ENCODE results near the gene CNN1. TPM values are rescaled to one million over a fixed set of nuclear protein-coding genes. Genes with fewer than 3 reads are reported as not detected.

The CNN1 gene
- total and polyA plus RNA-seq, 7 donors: 1.9 to 11.9 (median 5.7) TPM

DNA sequence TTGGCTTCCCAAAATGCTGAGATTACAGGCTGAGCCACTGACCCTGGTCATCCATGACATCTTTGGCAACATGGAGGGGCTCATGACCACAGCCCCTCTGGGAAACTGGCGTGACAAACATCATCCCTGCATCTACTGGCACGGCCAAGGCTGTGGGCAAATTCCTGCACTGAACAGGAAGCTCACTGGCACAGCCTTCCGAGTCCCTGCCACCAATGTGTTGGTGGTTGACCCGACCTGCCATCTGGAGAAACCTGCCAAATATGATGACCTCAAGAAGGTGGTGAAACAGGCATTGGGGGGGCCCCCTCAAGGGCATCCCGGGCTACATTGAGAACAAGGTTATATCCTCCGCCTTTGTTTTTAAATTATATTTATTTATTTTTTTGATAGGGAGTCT lies 47.7 kb downstream of the CNN1 start:
- ATAC-seq: no peak
- Histone ChIP-seq H3K4me1 (no peaks in the 10 kb centered on the region), H3K9me3 (no peaks in the 10 kb centered on the region), H3K27me3 (ENCODE audit: insufficient read depth in 3 of 3, low read length in 2 of 3) (no peaks in the 10 kb centered on the region), H3K4me3 (no peak overlapping the region), H3K27ac (no peak overlapping the region), H3K36me3 (ENCODE audit: insufficient read depth in 1 of 2, low read depth in 1 of 2) (no peaks in the 10 kb centered on the region)
- WGBS, 3 donors: 51 to 61% (median 61%) methylated on average over 6 of the region's 6 CpGs
- TF ChIP-seq, protein P1, sequence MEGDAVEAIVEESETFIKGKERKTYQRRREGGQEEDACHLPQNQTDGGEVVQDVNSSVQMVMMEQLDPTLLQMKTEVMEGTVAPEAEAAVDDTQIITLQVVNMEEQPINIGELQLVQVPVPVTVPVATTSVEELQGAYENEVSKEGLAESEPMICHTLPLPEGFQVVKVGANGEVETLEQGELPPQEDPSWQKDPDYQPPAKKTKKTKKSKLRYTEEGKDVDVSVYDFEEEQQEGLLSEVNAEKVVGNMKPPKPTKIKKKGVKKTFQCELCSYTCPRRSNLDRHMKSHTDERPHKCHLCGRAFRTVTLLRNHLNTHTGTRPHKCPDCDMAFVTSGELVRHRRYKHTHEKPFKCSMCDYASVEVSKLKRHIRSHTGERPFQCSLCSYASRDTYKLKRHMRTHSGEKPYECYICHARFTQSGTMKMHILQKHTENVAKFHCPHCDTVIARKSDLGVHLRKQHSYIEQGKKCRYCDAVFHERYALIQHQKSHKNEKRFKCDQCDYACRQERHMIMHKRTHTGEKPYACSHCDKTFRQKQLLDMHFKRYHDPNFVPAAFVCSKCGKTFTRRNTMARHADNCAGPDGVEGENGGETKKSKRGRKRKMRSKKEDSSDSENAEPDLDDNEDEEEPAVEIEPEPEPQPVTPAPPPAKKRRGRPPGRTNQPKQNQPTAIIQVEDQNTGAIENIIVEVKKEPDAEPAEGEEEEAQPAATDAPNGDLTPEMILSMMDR (IDR thresholded peaks at IDR 0.05): no peak
- no peak for DNase-seq
- intact Hi-C loops (cut with DNase I): loop anchor here (2.0 to 10.0 kb wide), 4 partner anchors 89 to 294 kb away; partner anchors contain the start of genes EPOR (in 1 of the 2) and TSPAN16 (in 1 of the 2)

DNA sequence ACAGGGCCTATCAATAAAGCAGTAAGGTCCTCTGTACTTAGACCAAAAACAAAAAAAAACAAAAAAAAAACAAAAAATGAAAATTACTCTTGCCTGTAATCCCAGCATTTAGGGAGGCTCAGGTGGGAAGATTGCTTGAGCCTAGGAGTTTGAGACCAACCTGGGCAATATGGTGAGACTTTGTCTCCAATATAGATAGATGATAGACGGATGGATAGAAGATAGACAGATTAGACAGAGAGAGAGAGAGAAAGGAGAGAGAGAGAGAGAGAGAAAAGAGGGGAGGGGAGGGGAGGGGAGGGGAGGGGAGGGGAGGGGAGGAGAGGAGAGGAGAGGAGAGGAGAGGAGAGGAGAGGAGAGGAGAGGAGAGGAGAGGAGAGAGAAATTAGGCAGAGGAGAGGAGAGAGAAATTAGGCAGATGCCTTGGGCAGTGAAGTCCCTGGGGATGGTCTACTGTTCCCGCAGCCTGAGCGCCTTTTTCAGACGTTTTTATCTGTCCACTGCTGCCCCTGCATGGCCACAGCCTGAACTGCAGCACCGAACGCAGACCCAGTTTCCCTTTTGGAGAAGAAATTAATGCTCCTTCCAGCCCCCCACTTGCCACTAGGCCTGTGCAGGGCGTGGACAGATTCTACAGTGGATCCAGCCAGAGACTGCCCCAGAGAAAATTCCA lies 48.8 kb downstream of the CNN1 start:
- intact Hi-C loops (cut with DNase I): loop anchor here (2.0 to 10.0 kb wide), 4 partner anchors 90 to 295 kb away; partner anchors contain the start of genes EPOR (in 1 of the 2) and TSPAN16 (in 1 of the 2)
- peak; percentile 85 to 92 (median 90) for ATAC-seq

DNA sequence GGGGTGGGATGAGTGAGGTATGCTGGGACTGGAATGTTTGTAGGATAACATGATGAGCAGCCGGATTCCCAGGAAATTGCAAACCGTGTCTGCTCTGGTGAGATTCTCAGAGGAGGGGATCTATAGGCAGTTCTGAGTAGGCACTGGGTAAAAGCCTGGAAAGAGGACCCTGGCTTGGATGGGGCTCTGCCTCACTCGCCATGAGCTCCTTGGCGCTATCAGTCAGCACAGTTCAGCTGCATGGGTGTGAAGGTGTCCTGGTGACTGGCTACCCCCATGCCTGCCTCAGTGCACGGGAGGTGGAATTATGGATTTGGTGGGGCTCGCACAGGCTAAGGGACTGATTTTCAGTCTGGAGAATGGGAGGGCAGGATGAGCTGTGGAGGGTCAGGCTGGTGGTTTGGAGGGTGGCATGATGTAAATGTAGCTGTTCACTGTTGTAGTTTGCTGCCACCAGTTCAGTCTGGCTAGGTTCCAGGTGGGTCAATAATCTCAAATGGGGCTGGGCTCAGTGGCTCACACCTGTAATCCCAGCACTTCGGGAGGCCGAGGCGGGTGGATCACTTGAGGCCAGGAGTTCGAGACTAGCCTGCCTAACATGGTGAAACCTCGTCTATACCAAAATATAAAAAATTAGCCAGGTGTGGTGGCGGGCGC lies 49.5 kb downstream of the CNN1 start:
- Histone ChIP-seq H3K27ac (no peak overlapping the region), H3K27me3 (ENCODE audit: insufficient read depth in 3 of 3, low read length in 2 of 3) (no peaks in the 10 kb centered on the region), H3K9me3 (no peaks in the 10 kb centered on the region), H3K36me3 (ENCODE audit: insufficient read depth in 1 of 2, low read depth in 1 of 2) (no peaks in the 10 kb centered on the region), H3K4me3 (no peak overlapping the region), H3K4me1 (no peaks in the 10 kb centered on the region)
- ATAC-seq (peak in 2 of 4 donors; percentile 22 to 30), DNase-seq (no peak)
- WGBS, 3 donors: 62 to 74% (median 63%) methylated on average over 13 of the region's 13 CpGs
- intact Hi-C loops (cut with DNase I): loop anchor here (2.0 to 10.0 kb wide), 4 partner anchors 91 to 295 kb away; partner anchors contain the start of genes EPOR (in 1 of the 2) and TSPAN16 (in 1 of the 2)
- TF ChIP-seq, protein P1 (IDR thresholded peaks at IDR 0.05): no peak

More for the DNA sequence above, 48.8 kb downstream of the CNN1 start:
- Histone ChIP-seq H3K9me3 (no peaks in the 10 kb centered on the region), H3K4me1 (no peaks in the 10 kb centered on the region), H3K27ac (no peak overlapping the region), H3K4me3 (no peak overlapping the region), H3K36me3 (ENCODE audit: insufficient read depth in 1 of 2, low read depth in 1 of 2) (no peaks in the 10 kb centered on the region), H3K27me3 (ENCODE audit: insufficient read depth in 3 of 3, low read length in 2 of 3) (no peaks in the 10 kb centered on the region)
- 2 to 4% (median 3%) methylated on average over 6 to 7 of the region's 7 CpGs for WGBS, 3 donors
- DNase-seq: peak; percentile 74 to 81
- TF ChIP-seq, protein P1 (IDR thresholded peaks at IDR 0.05): peak; percentile 88

DNA sequence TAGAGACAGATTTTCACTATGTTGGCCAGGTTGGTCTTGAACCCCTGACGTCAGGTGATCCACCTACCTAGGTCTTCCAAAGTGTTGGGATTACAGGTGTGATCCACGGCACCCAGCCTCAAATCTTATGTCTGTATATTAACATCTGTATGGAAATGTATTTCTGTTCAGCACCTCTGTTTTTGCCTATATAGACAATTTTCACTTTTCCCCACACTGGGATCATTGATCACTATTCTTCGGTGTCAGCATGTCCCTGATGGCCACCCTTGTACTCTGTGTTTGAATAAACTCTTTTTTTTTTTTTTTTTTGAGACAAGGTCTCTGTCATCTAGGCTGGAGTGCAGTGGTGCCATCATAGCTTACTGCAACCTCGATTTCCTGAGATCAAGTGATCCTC lies 55.4 kb downstream of the CNN1 start:
- no peaks in the 10 kb centered on the region for H3K36me3 ChIP-seq (ENCODE audit: insufficient read depth in 1 of 2, low read depth in 1 of 2)
- DNase-seq: no peak
- no peaks in the 10 kb centered on the region for H3K9me3 ChIP-seq
- TF ChIP-seq, protein P1 (IDR thresholded peaks at IDR 0.05): no peak
- peaks cover 7% of the 10 kb centered on the region for H3K4me1 ChIP-seq
- ATAC-seq: no peak
- no peak overlapping the region for H3K4me3 ChIP-seq
- H3K27me3 ChIP-seq (ENCODE audit: insufficient read depth in 3 of 3, low read length in 2 of 3): no peaks in the 10 kb centered on the region
- intact Hi-C loops (cut with DNase I): no loop called here
- 79 to 91% (median 80%) methylated on average over 4 of the region's 4 CpGs for WGBS, 3 donors
- H3K27ac ChIP-seq: no peak overlapping the region

Measured in psoas muscle (tissue), 8 donors.